GM13976 (cell line): ENCODE data around the gene CLEC2L.

ENCODE experiments used
- DNase-seq: peaks from one replicate; pipeline ENCODE4 v3.0.0; 2012; ENCODE audit warnings: low spot score
- CTCF ChIP-seq: IDR thresholded peaks from 2 replicates; pipeline ENCODE4 v1.5.1; 2012; ENCODE audit warnings: borderline replicate concordance, mild to moderate bottlenecking; ENCODE audit not compliant: insufficient read depth; ENCODE audit errors: extremely low read depth, missing control alignments, control extremely low read depth
- in situ Hi-C: fragments of 300-500 bp; cut with MboI; formaldehyde crosslinking; loops from one replicate; pipeline ENCODE4 v1.12.0; 2022; ENCODE audit warnings: low sequenced_read_pairs, mixed read lengths, inconsistent platforms; ENCODE audit not compliant: unreplicated experiment

CLEC2L gene

GRCh38 chr7:139523199-139523941 is at the start of gene CLEC2L:
Gene CLEC2L (plus strand): TSS chr7:139523685. CDS start chr7:139523928, 243 bp downstream.
- no peak for TF ChIP-seq CTCF
- in situ Hi-C loops: no loop called here
- DNase-seq: no peak

GRCh38 chr7:139476139-139476538 is 47.3 kb upstream of the CLEC2L start:
- DNase-seq: no peak
- TF ChIP-seq CTCF: no peak
- in situ Hi-C loops: loop anchor here (25.0 kb wide), 1 partner anchor 536 kb away; no protein-coding TSS in a partner anchor

- DNase-seq: no peak
- in situ Hi-C loops: loop anchor here (25.0 kb wide), 1 partner anchor 535 kb away; no protein-coding TSS in a partner anchor
- no peak for TF ChIP-seq CTCF
Observed at GRCh38 chr7:139476891-139477290, 46.6 kb upstream of the CLEC2L start.

- TF ChIP-seq CTCF: no peak
- DNase-seq: no peak
- in situ Hi-C loops: loop anchor here (25.0 kb wide), 1 partner anchor 533 kb away; no protein-coding TSS in a partner anchor
Observed at GRCh38 chr7:139479620-139480019, 43.9 kb upstream of the CLEC2L start.

GRCh38 chr7:139481364-139481763 is 42.1 kb upstream of the CLEC2L start:
- in situ Hi-C loops: loop anchor here (25.0 kb wide), 1 partner anchor 531 kb away; no protein-coding TSS in a partner anchor
- DNase-seq: no peak
- no peak for TF ChIP-seq CTCF

- no peak for DNase-seq
- in situ Hi-C loops: loop anchor here (25.0 kb wide), 1 partner anchor 530 kb away; no protein-coding TSS in a partner anchor
- no peak for TF ChIP-seq CTCF
Observed at GRCh38 chr7:139482122-139482521, 41.4 kb upstream of the CLEC2L start.
